B cell (primary cell): ENCODE measurements around the gene CRYGD. TPM values are rescaled to one million over a fixed set of nuclear protein-coding genes. Genes with fewer than 3 reads are reported as not detected.

Experiments used
- ATAC-seq: fragments of 200-7000 bp; cut with Tn5 transposase; one replicate; pipeline ENCODE4 v1.10.0; 2021; ENCODE audit warnings: low read depth, mild to moderate bottlenecking, moderate number of reproducible peaks, moderate library complexity
- CTCF ChIA-PET: fragments of 350-600 bp; sonication (Branson Sonifier 250); formaldehyde crosslinking; loops from one replicate; lab custom pipeline; 2021; ENCODE audit warnings: antibody characterized with exemption, inconsistent platforms; lab: Charles Lee
- POLR2A ChIA-PET: fragments of 350-600 bp; sonication (Branson Sonifier 250); formaldehyde crosslinking; loops from one replicate; lab custom pipeline; 2021; ENCODE audit warnings: antibody characterized with exemption; lab: Charles Lee
- DNase-seq: peaks from one replicate; pipeline ENCODE4 v3.0.0; 2013
- H2AFZ ChIP-seq: 2 replicates; pipeline ENCODE4 v1.6.1; 2012; ENCODE audit warnings: mild to moderate bottlenecking, low read depth, low read length; ENCODE audit not compliant: insufficient read depth, poor library complexity, severe bottlenecking
- H3K27ac ChIP-seq, 2 donors: 1 replicate in 1 of 2; 2 replicates in 1 of 2; pipeline ENCODE4 v1.5.1; 2012 to 2013; ENCODE audit warnings: low read length in 2 of 2, mild to moderate bottlenecking in 2 of 2, moderate library complexity in 1 of 2
- H3K27me3 ChIP-seq, 4 experiments: fragments of 200-600 bp in 1 of 4; sonication (generic) in 1 of 4; replicated peaks in 1 of 4; 1 replicate in 2 of 4; 2 replicates in 2 of 4; pipeline versions ENCODE4 v1.6.1 to v1.7.0; 2013 to 2016; ENCODE audit warnings: low read length in 3 of 4, mild to moderate bottlenecking in 2 of 4, mixed read lengths in 1 of 4, moderate library complexity in 1 of 4; ENCODE audit not compliant: insufficient read depth in 4 of 4, control insufficient read depth in 3 of 4; ENCODE audit errors: control extremely low read depth in 1 of 4
- H3K36me3 ChIP-seq, 2 experiments: replicated peaks in 1 of 2; 1 replicate in 1 of 2; 2 replicates in 1 of 2; pipeline versions ENCODE4 v1.6.1 to v1.7.1; 2013; ENCODE audit warnings: low read length in 1 of 2; ENCODE audit not compliant: insufficient read depth in 2 of 2, control insufficient read depth in 1 of 2; ENCODE audit errors: control extremely low read depth in 1 of 2, extremely low read depth in 1 of 2
- H3K4me1 ChIP-seq, 2 donors: fragments of 200-600 bp in 1 of 2; sonication (generic) in 1 of 2; 1 replicate in 1 of 2; 2 replicates in 1 of 2; pipeline versions ENCODE4 v1.5.1 to v1.6.1; 2013 to 2017; ENCODE audit warnings: low read length in 2 of 2; ENCODE audit not compliant: control insufficient read depth in 2 of 2, insufficient read depth in 2 of 2
- H3K4me2 ChIP-seq: replicated peaks from 2 replicates; pipeline ENCODE3; 2012; ENCODE audit warnings: mild to moderate bottlenecking, low read depth, low read length; ENCODE audit not compliant: poor library complexity, severe bottlenecking
- H3K4me3 ChIP-seq, 5 experiments: fragments of 200-600 bp in 1 of 5; sonication (generic) in 1 of 5; 1 replicate in 3 of 5; 2 replicates in 2 of 5; pipeline versions ENCODE4 v1.5.1 to v1.7.0; 2011 to 2016; ENCODE audit warnings: low read length in 4 of 5, mild to moderate bottlenecking in 4 of 5, low read depth in 2 of 5, control low read depth in 1 of 5, moderate library complexity in 1 of 5; ENCODE audit not compliant: insufficient read depth in 1 of 5; ENCODE audit errors: control extremely low read depth in 1 of 5, extremely low read depth in 1 of 5
- H3K79me2 ChIP-seq: fragments of 200-600 bp; sonication (generic); one replicate; pipeline ENCODE4 v1.6.0; 2016; ENCODE audit warnings: low read length; ENCODE audit not compliant: control insufficient read depth, insufficient read depth
- H3K9ac ChIP-seq: fragments of 200-600 bp; sonication (generic); 2 replicates; pipeline ENCODE4 v1.6.1; 2017; ENCODE audit warnings: mild to moderate bottlenecking, low read length, moderate library complexity
- H3K9me3 ChIP-seq, 3 donors: one replicate each; pipeline versions ENCODE4 v1.6.1 to v1.7.1; 2013; ENCODE audit warnings: low read length in 2 of 3; ENCODE audit not compliant: control insufficient read depth in 2 of 3, insufficient read depth in 1 of 3; ENCODE audit errors: control extremely low read depth in 1 of 3
- H4K20me1 ChIP-seq: 2 replicates; pipeline ENCODE4 v1.6.0; 2012; ENCODE audit warnings: mild to moderate bottlenecking, low read length; ENCODE audit not compliant: insufficient read depth, control insufficient read depth, poor library complexity, severe bottlenecking
- H3K27ac Mint-ChIP-seq: one replicate; pipeline ENCODE4 v1.8.0; 2021; ENCODE audit warnings: mixed read lengths
- H3K27me3 Mint-ChIP-seq: one replicate; pipeline ENCODE4 v1.8.0; 2021; ENCODE audit warnings: mixed read lengths
- H3K4me1 Mint-ChIP-seq: one replicate; pipeline ENCODE4 v1.8.0; 2021; ENCODE audit warnings: mixed read lengths
- H3K4me3 Mint-ChIP-seq: one replicate; pipeline ENCODE4 v1.8.0; 2021; ENCODE audit warnings: mixed read lengths
- H3K9me3 Mint-ChIP-seq: one replicate; pipeline ENCODE4 v1.8.0; 2022; ENCODE audit warnings: mixed read lengths; ENCODE audit not compliant: insufficient read depth
- CTCF ChIP-seq: fragments of 200-600 bp; IDR thresholded peaks from one replicate; pipeline ENCODE4 v1.8.0; 2022; ENCODE audit warnings: antibody characterized with exemption, mild to moderate bottlenecking
- EZH2 ChIP-seq: IDR thresholded peaks from 2 replicates; pipeline ENCODE4 v1.6.1; 2012; ENCODE audit warnings: borderline replicate concordance, low read depth, mild to moderate bottlenecking, moderate library complexity, low read length; ENCODE audit not compliant: insufficient read depth, poor library complexity, severe bottlenecking
- WGBS: methylation state at CpG from one replicate; pipeline ENCODE4 v1.1.5; 2013; ENCODE audit warnings: missing lambda C conversion rate; ENCODE audit not compliant: insufficient coverage; 5-methylcytosine and 5-hydroxymethylcytosine counted together
- intact Hi-C: fragments of 100-400 bp; cut with micrococcal nuclease; formaldehyde crosslinking; loops from one replicate; pipeline ENCODE4 v1.10.0; 2022
- polyA plus RNA-seq: library from polyadenylated mRNA; depleted of rRNA; stranded (reverse); fragments of >200 nt; gene quantifications from 2 replicates; pipeline ENCODE4 v1.2.3, GENCODE V29; 2012
- total RNA-seq, 2 donors: library from RNA; stranded (reverse); fragments of 120-200 nt in 1 of 2; gene quantifications; 1 replicate in 1 of 2; 2 replicates in 1 of 2; pipeline versions ENCODE4 v1.2.3 to v1.2.4, GENCODE V29; 2013 to 2022

Gene CRYGD
- total and polyA plus RNA-seq, 2 donors (not counting 1 experiment from before 2014, with no cell fraction given) = not detected

DNA sequence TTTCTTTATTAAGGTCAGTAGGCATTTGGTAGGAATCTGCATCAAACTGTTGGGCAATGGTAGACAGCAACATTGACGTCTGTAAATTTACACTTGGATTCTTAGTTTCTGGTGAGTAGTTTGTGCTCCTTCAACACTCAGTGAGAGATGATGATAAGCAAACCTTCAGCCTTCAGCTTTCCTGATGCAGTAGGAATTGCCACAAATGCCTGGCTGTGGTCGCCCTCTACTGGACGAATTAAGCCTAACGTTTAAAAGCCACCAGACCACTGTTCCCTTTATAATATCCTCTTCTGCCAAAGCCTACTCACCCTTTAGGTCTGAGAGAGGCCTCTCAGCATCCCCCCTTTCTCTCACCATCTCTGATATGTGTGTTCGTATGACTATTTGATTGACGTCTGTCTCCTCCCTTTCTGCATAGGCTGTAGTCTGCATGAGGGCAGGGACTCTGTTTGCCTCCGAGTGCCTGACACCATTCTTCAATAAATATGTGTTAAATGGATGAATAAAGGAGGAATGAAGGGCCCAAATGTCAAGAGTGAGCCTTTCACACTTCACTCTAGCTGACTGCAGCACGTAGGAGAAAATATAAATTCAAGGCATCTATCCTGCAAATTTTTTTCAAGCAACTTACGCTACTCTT lies 52.0 kb downstream of the CRYGD start:
- Histone ChIP-seq H3K4me2 (no peak overlapping the region), H2AFZ (no peak overlapping the region), H3K27me3 (peaks cover 0 to 4% (median 0%) of the 10 kb centered on the region in 4 experiments), H3K4me3 (no peak overlapping the region), H3K79me2 (no peaks in the 10 kb centered on the region), H3K9me3 (no peaks in the 10 kb centered on the region), H3K9ac (no peak overlapping the region), H4K20me1 (no peaks in the 10 kb centered on the region), H3K4me1 (no peaks in the 10 kb centered on the region), H3K36me3 (no peaks in the 10 kb centered on the region), H3K27ac (no peak overlapping the region)
- CTCF ChIA-PET = interaction anchor here (0.6 to 8.2 kb wide), 15 partner anchors 15 to 1377 kb away, joined by 3 to 143 read pairs (median 3); partner anchors contain the start of gene METTL21A
- no peak overlapping the region for H3K27ac Mint-ChIP-seq
- H3K27me3 Mint-ChIP-seq = peaks cover 19% of the 10 kb centered on the region
- ATAC-seq (peak; percentile 69), DNase-seq (peak; percentile 72)
- H3K4me1 Mint-ChIP-seq = no peaks in the 10 kb centered on the region
- no peaks in the 10 kb centered on the region for H3K9me3 Mint-ChIP-seq
- intact Hi-C loops = loop anchor here (1.0 kb wide), 3 partner anchors 326 to 1379 kb away; no protein-coding TSS in a partner anchor
- no peak for TF ChIP-seq EZH2
- peak; percentile 89 for TF ChIP-seq CTCF
- WGBS = 0% methylated on average over 3 of the region's 9 CpGs
- POLR2A ChIA-PET = no interaction called here
- no peak overlapping the region for H3K4me3 Mint-ChIP-seq

Other genes starting within 250 kb of the CRYGD start
- gene PLEKHM3, start 99.0 kb downstream of the CRYGD start, total RNA-seq = 17.7 and 19.5 TPM in 2 replicates
- gene PLEKHM3, start 99.0 kb downstream of the CRYGD start, polyA plus RNA-seq = 4.0 and 5.3 TPM in 2 replicates
- not detected in 2 replicates for gene CRYGC, start 5.3 kb upstream of the CRYGD start, total RNA-seq
- gene CRYGC, start 5.3 kb upstream of the CRYGD start, polyA plus RNA-seq = not detected in 2 replicates
- gene CRYGB, start 21.6 kb upstream of the CRYGD start, total RNA-seq = not detected in 2 replicates
- not detected in 2 replicates for gene CRYGB, start 21.6 kb upstream of the CRYGD start, polyA plus RNA-seq
- not detected in 2 replicates for gene CRYGA, start 39.1 kb upstream of the CRYGD start, total RNA-seq
- not detected in 2 replicates for gene CRYGA, start 39.1 kb upstream of the CRYGD start, polyA plus RNA-seq
- not detected in 2 replicates for gene C2orf80, start 65.5 kb upstream of the CRYGD start, total RNA-seq
- not detected in 2 replicates for gene C2orf80, start 65.5 kb upstream of the CRYGD start, polyA plus RNA-seq
- gene IDH1, start 130.5 kb upstream of the CRYGD start, total RNA-seq = 41.4 TPM in 2 replicates
- 13.9 and 15.7 TPM in 2 replicates for gene IDH1, start 130.5 kb upstream of the CRYGD start, polyA plus RNA-seq
- 79.3 and 80.9 TPM in 2 replicates for gene PIKFYVE, start 141.7 kb upstream of the CRYGD start, total RNA-seq
- 20.3 and 37.6 TPM in 2 replicates for gene PIKFYVE, start 141.7 kb upstream of the CRYGD start, polyA plus RNA-seq